Cerebellar cortex (tissue), 1 donor: ENCODE results near the gene TMEM89.

Experiments
- DNase-seq: peaks from one replicate; pipeline ENCODE4 v3.0.0-alpha.2; 2015; ENCODE audit warnings: low spot score

Gene TMEM89

DNA sequence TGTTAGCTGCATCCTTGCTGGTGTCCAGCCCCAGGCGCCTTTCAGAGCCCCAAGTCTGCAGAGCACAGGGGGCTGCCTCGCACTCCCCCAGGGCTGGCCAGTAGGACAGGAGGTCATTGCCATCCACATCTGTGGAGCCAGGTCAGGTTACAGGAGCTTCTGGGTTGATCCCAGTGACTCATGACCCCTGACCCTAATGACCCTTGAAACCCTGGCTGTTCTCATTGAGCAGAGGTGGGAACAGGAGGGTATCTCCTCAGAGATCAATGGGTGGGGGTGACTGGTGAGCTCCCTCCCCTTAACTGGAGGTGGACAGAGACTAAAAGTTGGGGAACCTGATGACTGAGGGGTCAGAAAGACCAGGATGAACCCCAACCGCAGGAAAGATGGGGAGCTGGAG, 19.8 kb upstream of the TMEM89 start:
- no peak for DNase-seq

- no peak for DNase-seq
Measured at GRCh38 chr3:48639944-48640606, 18.5 kb upstream of the TMEM89 start.

DNA sequence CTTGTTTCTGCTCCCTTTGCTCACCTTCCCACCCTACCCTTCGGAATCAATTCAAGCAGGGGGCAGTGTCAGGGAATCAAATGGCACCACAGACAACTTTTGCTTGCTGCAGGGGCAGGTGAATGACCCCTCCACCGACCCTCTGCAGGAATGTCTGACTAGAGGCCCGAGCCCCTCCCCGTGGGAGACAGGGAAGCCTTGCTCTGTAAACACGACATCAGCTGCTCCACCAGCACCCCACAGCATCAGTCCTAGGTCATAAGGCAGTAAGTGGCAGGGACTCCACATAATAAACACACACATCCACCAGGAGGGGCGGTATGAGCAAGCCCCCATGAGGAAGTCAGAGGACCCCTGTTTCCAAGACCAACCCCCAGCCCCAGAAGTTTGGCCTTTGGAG, 15.7 kb upstream of the TMEM89 start:
- no peak for DNase-seq

- no peak for DNase-seq
Measured at GRCh38 chr3:48636149-48636655, 14.6 kb upstream of the TMEM89 start.

DNA sequence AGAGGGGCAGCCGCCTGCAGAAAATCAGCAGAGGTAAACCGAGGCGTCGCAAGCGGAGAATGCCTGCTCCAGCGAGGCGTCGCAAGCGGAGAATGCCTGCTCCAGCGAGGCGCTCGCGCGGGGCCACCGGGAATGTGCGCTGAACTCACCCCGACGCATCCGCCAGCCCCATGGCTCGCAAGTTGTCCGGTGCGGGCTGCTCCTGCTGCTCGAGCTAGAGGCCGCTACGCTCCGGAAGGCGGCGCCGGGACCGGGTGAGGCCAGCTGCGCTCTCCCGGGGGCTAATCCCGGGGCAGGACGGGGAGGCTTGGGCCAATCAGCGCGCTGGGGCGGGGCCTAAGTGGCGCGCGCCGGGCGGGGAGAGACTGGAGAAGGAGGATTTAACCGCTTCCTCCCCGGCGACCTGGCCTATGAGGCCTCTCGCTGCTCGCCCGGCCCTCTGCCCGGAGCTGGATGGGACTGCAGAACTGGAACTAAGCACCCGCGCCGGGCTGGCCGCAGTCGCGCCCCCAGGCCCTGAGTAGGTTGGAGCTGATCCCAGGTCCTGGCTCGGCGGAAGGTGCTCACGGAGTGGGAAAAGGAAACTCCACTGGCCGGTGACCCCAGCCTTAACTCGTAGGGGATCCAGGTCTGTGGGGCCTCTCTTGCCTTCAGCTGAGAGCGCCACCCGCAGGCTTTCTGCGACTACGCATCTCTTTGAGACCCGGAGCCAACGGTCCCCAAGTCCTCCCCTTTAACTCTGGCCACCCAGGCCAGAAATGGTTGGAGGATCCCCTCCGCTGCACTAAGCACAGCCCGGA, 13.9 kb upstream of the TMEM89 start, which contains the start of gene SLC26A6:
Gene SLC26A6 (minus strand): TSS at position 240 of the 800 bp plus-strand sequence. CDS start 68 bp downstream, at position 172.
- peak; percentile 94 for DNase-seq

GRCh38 chr3:48634661-48635221, 13.2 kb upstream of the TMEM89 start:
- peak; percentile 49 for DNase-seq

DNA sequence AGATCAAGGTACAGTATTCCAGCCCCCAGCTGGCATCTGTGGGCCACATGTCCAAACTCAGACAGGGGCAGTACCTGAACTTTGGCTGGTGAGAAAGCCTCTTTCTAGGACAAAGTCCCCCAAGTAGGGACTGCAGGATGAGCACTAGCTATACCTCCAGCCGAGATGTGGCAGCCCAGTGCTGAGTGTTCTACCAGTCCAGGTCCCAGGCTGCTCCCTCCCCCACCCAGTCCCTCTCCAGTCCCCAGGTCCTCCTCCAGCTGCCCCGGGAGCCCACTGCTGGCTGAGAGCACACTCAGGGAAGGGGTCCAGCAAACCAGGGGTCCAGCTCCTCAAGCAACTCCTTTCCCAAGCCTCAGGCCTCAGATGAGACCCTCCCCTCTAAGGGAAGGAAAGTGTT, 12.2 kb upstream of the TMEM89 start:
- no peak for DNase-seq

DNA sequence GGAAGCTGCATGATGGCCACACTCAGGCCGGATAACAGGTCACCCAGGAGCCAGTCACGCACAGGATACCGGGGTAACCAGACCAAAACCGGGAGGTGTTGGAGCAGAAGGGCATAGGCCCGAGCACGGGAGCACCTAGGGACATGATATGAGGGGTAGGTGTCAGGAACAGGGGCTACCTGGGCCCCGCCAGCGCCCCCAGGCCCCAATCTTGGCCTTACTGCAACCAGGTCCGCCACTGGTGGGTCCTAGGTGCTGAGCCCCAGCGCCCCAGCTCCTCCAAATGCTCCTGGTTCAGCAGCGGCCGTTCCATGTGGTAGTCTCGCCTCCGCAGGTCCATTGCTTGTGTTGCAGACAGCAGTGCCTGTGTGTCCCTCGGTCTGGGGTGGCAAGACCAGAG, 11.7 kb upstream of the TMEM89 start:
- no peak for DNase-seq

GRCh38 chr3:48631516-48632448, 10.2 kb upstream of the TMEM89 start:
- DNase-seq = no peak

DNA sequence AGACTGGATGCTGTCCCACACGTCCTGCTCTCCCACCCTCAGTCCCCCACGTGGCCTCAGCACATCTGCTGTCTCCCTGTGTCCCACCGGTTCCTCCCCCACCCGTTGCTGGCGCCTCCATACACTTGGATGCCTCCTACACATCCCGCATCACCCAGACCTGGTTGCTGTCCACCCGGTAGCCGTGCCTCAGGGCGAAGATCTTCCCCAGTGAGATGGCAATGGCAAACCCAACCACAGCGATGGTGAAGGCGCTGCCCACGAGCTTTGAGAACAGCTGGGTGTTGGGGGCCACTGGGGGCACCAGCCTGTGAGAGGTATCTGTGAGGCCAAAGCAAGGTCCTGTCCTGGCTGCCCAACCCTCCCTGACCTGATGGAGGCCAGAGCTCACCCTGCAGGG, 9.3 kb upstream of the TMEM89 start:
- no peak for DNase-seq

DNA sequence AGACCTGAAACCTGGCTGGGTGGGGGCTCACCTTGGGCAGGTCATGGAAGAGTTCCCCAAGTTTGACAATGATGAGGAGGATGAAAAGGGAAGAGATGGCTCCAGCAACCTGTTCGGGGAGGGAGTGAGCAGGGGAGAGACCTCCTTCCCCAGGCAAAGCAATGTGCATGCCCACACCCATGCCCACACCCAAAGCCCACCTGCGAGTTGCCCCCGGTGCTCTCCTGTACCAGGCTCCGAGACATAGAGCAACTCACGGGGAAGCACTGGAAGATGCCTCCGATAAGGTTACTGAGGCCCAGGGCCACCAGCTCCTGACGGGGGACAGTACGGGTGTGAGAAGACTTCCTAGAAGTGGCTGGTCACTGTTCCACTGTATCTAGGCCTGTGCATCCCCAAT, 8.8 kb upstream of the TMEM89 start:
- DNase-seq = no peak

DNA sequence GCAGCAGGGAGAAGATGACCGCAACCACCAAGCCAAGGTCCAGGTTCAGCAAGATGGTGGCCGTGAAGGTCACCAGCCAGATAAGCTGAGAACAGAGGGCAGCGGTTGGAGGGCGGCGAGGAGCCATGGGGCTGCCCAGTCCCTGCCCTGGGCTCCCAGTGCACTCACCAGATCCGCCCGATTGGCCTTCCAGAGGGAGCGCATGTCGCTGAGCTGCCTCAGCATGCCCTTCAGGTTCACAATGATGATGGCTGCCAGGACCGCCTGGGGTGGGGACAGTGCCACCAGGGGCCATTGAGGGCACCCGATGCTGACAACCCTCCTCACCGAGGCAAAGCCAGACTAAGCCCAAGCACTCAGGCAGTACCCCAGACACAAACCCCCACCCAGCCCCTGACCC, 8.3 kb upstream of the TMEM89 start:
- no peak for DNase-seq

DNA sequence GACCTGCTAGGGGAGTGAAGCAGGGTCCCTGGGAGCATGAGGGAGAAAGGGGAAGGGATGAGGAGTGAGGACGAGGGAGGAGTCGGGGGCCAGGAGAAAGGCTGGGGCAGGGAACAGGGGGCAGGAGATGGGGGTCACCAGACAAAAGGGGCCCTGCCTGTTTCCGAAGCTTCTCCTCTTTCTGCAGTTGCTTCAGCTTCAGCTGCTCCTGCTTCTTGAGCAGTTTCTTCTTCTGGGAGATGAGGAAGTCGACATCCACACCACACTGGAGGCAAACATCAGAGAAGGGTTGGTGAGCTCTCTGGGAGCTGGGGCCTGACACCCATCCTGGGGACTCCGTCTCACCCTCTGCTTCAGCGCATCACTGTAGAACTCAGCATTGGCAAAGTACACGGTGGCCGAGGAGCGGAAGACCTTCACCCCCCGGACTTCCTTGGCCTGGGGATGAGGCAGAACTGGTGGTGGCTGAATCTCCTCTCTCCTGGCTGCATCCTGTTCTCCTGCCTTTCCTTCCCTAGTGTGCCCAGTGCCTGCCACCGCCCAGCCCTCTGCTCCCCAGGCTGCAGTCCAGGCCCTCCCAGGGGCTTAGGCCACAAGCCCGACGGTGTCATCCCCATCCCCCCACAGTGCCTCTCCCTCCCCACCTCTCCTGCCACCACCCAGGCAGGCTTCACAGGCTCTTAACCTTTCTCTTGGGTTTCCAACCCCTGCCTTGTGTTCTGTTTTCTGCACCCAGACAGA, 6.9 kb upstream of the TMEM89 start:
- DNase-seq = no peak

- DNase-seq = no peak
Measured at GRCh38 chr3:48625600-48625999, 4.0 kb upstream of the TMEM89 start.

DNA sequence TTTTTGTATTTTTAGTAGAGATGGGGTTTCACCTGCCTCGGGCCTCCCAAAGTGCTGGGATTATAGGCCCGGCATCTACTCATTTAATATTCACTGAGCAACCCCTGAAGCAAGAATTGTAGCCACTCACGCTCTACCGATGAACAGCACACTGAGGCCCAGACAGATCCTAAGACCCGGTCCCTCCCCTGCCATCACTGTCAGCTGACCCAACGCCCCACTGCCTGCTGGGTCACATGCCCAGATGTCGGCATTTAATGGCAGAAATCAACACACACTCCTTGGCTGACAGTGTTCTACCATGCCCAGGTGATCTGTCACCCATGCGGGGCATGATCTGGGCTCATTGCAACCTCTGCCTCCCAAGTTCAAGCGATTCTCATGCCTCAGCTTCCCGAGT, 3.2 kb upstream of the TMEM89 start:
- DNase-seq = no peak

GRCh38 chr3:48623851-48624547, 2.4 kb upstream of the TMEM89 start:
- DNase-seq = no peak

GRCh38 chr3:48619541-48620524, 1.7 kb downstream of the TMEM89 start:
- DNase-seq = no peak

- no peak for DNase-seq
Measured at GRCh38 chr3:48617559-48617958, 4.0 kb downstream of the TMEM89 start.

DNA sequence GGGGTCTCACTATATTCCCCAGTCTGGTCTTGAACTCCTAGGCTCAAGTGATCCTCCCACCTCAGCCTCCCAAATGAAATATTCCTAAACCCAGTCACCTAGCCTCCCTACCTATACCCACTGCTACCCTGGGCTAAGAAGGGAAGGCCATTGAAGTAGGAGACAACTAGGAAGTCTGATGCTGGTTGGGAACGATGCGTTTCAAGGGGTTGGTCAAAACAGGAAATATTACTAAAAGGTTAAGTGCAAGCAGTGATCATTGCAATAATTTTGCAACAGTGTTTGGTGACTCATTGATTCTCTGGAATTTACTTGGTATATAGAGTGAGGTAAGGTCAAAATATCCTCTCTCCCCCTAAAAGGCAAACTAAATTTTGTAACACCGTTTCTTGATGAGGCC, 7.5 kb downstream of the TMEM89 start:
- no peak for DNase-seq
